ENCODE measurements around the gene ADAM17.

DNA sequence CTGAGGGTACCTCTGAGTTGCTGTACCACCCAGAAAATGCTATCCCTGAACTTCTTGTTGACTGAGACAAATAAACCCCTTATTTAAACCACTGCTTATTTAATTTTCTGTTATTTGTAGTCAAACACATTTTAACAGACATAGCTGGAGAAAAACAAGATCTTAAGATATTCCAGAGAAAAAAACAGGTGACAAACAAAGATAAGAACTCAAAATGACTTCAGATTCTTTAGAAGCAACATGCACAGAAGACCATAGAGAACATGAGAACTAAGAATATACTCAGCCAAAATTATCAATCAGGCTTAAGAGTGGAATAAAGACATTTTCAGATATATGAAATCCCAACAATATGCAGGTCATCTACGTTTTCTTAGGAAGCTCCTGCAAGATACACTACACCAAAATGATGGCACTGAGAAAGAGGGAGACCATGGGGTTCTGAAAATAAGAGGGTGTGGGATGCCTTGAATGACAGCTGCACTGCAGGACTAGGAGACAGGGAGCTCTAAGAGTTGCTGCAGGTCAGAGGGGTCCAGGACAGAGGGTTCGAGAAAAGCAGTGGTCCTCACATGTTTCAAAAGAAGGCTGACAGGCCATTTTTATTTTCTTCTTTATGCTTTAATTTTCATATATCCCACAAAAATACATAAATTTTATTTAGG, 38.4 kb downstream of the ADAM17 start:
- no peak for TF ChIP-seq EP300 (IDR thresholded peaks at IDR 0.05; ENCODE audit: borderline replicate concordance in 1 of 2, control insufficient read depth in 1 of 2, low read depth in 2 of 2, low read length in 2 of 2)
- TF ChIP-seq SRF (IDR thresholded peaks at IDR 0.05; ENCODE audit: low read depth in 2 of 2, low read length in 2 of 2) = no peak
- TF ChIP-seq, protein P1, sequence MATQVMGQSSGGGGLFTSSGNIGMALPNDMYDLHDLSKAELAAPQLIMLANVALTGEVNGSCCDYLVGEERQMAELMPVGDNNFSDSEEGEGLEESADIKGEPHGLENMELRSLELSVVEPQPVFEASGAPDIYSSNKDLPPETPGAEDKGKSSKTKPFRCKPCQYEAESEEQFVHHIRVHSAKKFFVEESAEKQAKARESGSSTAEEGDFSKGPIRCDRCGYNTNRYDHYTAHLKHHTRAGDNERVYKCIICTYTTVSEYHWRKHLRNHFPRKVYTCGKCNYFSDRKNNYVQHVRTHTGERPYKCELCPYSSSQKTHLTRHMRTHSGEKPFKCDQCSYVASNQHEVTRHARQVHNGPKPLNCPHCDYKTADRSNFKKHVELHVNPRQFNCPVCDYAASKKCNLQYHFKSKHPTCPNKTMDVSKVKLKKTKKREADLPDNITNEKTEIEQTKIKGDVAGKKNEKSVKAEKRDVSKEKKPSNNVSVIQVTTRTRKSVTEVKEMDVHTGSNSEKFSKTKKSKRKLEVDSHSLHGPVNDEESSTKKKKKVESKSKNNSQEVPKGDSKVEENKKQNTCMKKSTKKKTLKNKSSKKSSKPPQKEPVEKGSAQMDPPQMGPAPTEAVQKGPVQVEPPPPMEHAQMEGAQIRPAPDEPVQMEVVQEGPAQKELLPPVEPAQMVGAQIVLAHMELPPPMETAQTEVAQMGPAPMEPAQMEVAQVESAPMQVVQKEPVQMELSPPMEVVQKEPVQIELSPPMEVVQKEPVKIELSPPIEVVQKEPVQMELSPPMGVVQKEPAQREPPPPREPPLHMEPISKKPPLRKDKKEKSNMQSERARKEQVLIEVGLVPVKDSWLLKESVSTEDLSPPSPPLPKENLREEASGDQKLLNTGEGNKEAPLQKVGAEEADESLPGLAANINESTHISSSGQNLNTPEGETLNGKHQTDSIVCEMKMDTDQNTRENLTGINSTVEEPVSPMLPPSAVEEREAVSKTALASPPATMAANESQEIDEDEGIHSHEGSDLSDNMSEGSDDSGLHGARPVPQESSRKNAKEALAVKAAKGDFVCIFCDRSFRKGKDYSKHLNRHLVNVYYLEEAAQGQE (IDR thresholded peaks at IDR 0.05; ENCODE audit: low read depth, low read length) = no peak
- TF ChIP-seq CTCF (IDR thresholded peaks at IDR 0.05 in 2 of 3, conservative IDR thresholded peaks at IDR 0.05 in 1 of 3; ENCODE audit: control insufficient read depth in 2 of 3, extremely low read depth in 1 of 3, insufficient read depth in 1 of 3, low read depth in 3 of 3, low read length in 3 of 3) = no peak
- TF ChIP-seq FOXK2 (IDR thresholded peaks at IDR 0.05) = no peak

All from GM12878 (cell line).